Medulla oblongata (tissue), 1 donor: ENCODE measurements around the gene MAT1A.

ENCODE experiments used
- DNase-seq: peaks from one replicate; pipeline ENCODE4 v3.0.0-alpha.2; 2015; ENCODE audit errors: extremely low spot score

The MAT1A gene

DNA sequence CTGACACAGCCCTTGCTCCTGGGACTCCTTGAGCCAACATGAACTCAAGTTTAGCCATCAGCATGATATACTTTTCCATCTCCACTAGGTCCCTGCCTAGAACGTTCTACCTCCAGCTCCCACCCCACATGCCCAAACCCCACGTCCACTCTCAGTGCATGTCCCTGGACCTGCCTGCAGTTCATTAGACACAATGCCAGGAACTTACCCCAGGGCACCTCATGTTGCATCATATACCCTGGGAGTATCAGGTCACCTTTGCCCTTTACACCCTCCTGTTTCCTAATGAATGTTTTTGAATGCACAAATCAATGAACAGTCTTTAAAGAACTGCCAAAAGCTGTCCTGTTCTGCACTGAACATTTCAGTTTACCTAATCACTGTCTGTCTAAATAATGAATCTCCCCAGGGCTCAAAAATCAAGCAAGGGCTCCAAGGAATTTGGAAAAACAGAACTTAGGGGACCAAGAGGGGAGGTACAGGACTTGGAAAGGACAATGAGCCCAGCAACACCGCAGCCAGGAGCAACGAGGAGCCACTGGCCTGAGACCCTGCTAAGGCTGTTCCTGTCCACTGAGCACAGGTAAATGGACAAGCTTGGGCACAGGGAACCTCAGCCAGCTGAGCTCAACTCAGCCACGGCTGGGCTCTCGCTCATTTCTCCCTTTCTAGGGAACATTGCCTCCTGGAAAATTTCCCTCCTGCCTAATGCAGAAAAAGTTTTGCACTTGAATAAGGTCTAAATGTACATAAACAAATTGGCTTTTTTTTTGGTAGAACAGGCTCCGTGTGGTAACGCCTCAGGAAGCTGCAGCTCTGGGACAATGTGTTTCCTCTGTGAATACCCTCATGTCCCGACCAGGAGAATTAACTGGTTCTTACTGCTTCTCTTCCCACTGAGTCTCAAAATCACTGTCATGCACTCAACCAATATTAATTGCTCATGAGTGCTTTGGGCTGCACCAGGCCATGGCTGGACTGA lies 7.4 kb downstream of the MAT1A start:
- DNase-seq, result no peak

- DNase-seq, result no peak
Observed at GRCh38 chr10:80281292-80281691, 8.2 kb downstream of the MAT1A start.

DNA sequence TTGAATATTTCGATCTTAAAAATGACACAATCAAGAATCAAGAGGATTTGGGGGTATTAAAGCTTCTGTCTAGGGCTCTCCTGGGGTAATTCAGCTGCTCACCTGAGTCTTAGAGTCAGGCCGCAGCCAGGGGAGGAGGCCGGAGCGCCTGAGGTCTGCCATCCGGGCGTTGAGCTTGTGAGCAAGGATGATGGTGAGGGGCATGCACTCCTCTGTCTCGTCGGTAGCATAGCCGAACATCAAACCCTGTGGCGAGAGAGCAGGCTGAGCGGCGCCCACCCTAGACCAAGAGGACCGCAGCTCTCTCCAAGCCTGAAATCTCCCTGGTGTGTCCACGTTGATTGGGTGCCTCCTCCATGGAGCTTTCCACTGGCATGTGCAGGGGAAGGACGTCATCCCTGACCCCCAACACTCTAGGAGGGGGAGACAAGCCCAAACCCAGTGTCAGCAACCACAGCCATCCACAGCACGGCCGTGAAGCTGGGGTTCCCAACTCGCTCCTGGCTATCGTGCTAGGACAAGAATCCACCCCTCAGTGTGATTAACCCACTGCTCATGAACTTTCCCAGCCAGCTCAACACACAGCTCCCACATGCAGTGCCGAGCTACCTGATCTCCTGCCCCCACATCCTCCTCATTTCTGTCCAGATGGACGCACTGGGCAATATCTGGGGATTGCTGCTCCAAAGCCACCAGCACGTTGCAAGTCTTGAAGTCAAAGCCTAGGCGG lies 9.2 kb downstream of the MAT1A start:
- DNase-seq, result no peak

- no peak for DNase-seq
Observed at GRCh38 chr10:80279146-80279545, 10.3 kb downstream of the MAT1A start.

- no peak for DNase-seq
Observed at GRCh38 chr10:80278480-80278879, 11.0 kb downstream of the MAT1A start.

DNA sequence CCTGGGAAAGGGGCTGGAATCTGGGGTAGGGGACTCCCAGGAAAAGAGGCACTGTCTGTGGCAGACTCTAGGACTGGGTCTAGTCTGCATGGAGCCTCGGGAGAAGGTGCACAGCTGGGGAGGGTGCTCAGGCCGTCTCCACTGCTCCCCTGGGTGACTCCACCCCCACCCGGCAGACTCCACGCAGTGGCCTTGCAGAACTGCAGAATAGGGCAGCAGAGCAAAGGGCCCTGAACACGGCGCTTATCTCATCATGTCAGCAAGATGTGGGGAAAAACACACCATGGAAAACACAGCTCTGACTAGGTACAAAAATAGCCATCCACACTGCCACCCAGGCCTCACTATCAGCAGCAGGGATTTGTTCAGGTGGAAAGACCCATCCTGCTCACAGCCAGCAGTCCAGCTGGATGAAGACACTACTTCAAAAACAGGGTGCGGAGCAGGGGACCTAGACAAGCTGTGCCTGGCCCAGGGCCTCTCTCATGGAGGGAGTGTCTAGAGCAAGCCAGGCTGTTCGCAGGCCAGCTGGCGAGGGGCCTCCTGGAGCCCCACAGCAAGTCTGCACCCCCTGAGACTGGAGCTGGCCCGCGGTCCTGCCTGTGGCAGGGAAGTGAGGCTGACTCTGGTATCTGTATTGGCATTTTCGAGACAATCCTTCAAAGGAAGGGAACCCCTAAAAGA lies 11.7 kb downstream of the MAT1A start:
- no peak for DNase-seq

DNA sequence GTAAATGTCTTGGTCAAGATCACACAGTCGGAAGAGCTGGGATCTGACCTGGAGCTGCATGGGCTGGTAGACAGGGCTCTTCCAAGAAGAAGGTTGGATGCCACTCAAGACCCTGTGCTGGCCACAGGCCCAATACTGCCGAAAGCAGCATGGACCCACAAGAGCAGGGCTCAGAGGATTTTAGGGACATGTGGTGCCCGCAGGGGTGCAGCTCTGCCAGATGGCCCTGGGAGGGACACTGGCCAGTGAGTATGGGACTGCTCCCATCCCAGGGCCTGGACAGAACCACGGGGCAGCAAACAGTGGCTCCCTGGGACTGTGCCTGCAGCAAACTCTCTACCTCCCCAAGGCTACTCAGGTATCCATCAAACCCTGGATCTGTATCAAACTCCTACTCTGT lies 12.4 kb downstream of the MAT1A start:
- DNase-seq, result no peak

- DNase-seq, result no peak
Observed at GRCh38 chr10:80276335-80276734, 13.1 kb downstream of the MAT1A start.

- no peak for DNase-seq
Observed at GRCh38 chr10:80275756-80276155, 13.7 kb downstream of the MAT1A start.

GRCh38 chr10:80275135-80275498 lies 14.3 kb downstream of the MAT1A start:
- no peak for DNase-seq

GRCh38 chr10:80274396-80275134 lies 14.9 kb downstream of the MAT1A start:
- DNase-seq, result no peak

- DNase-seq, result no peak
Observed at GRCh38 chr10:80273523-80274170, 15.8 kb downstream of the MAT1A start.

DNA sequence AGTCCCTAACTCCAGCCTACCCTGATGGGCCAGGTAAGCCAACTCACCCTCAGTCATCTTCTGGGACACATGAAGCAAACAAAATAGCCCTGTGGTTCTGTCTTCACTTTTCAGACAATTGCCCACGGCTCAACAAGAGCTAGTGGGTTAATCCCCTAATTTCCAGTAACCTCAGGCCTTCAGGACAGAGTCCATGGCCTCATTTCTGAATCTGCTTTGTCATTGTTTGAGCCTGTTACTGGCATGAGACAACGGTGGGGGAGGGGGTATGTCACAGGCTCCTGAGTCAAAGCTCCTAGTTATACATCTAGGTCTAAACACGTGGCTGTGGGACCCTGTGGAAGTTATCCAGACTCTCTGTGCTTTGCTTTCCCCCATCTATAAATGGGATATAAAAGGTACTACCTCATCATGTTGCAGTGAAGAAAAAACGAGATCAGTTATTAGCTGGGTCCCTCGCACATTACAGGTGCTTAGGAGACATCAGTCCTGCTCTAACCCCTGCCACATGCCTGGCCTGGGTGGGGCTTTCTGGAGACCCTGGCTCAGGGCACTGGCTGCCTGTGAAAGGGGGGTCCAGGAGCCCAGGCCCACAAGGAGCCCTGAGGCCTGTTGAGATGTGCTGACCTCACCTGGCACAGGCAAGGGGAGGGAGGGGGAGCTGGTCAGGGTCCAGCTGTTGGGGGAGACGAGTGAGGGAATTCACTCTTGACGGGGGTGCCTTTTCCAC lies 16.5 kb downstream of the MAT1A start:
- DNase-seq, result no peak

DNA sequence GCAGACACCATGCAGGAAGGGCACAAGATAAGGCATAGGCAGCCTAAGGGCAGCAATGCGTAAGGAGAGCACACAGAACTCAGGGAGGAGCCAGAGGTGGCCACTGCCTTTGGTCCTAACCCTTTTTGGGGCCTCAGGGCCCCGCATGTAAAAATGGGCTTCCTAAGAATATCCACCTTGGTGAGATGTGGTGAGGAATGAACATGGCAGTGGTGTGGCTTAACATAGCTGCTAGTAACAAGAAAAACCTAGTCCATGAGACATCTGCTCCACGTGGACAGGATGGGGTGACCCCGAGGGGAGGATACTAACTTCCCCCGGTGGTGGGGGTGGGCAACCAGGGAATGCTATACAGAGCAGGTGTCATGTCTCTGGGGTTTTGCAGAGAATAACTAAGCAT lies 18.0 kb downstream of the MAT1A start:
- no peak for DNase-seq

DNA sequence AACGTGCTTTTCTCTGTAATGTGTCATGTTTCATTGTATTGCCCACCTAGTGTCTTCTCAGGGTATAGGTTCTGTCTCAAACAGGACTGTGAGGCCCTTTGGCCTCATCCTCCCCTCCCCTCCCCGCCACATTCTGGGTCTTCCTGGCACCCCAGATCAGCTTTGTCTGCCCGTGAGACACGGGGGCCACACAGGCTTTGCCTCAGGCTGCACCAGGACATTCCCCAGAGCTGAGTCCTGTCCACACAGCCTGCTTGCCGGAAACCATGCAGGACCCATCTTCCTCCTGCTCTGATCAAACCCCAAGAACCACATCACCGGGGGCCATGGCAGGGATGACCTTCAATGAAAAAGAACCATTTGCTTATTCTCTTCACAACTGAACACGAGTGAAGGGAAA lies 18.6 kb downstream of the MAT1A start:
- DNase-seq, result no peak

DNA sequence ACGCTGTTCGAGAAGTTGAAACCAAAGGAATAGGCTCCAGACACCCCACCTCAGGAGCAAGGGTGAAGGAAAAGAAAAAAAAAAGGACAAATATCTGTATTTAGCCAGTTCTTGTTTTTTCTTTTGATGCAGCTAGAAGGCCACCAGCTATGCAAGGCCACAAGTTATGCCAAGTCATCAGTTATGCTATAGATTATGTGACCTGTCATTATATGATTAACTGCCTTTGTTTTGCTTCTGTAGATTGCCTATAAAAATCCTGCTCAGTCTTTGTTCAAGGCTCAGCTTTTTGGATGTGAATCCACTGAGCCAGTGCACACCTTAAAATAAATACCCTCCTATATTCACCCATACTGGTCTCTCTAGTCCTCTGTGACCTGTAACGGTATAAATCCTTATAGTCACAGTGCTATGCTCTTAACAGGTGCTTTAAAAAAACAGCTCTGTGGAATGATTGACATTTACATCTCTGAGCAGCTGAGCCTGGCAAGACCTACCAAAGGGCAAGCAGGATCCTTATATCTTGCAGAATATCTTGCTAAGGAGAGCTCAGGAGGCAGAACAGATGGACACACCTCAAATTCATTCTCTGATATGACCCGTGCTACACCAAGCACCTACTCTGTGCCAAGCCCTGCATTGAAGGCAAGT lies 20.4 kb downstream of the MAT1A start:
- no peak for DNase-seq

DNA sequence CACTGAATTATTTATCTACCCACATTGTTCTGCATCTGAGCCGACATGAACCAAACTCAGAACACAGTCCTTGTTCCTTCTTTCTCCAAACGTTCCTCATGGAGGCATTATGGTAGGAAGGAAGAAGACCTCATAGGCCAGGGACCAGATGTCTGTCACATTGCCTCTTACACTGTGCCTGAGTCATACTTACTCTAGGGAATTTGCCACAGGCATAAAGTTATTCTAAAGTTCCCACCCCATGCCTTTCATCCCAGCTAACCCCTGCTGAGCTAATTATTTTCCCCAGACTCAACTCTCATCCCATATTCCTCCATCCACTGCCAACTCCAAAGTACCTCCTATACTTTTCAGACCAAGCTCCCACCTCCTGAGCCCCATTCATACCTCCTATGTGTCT lies 21.2 kb downstream of the MAT1A start:
- no peak for DNase-seq

GRCh38 chr10:80266513-80266863 lies 23.0 kb downstream of the MAT1A start:
- no peak for DNase-seq

DNA sequence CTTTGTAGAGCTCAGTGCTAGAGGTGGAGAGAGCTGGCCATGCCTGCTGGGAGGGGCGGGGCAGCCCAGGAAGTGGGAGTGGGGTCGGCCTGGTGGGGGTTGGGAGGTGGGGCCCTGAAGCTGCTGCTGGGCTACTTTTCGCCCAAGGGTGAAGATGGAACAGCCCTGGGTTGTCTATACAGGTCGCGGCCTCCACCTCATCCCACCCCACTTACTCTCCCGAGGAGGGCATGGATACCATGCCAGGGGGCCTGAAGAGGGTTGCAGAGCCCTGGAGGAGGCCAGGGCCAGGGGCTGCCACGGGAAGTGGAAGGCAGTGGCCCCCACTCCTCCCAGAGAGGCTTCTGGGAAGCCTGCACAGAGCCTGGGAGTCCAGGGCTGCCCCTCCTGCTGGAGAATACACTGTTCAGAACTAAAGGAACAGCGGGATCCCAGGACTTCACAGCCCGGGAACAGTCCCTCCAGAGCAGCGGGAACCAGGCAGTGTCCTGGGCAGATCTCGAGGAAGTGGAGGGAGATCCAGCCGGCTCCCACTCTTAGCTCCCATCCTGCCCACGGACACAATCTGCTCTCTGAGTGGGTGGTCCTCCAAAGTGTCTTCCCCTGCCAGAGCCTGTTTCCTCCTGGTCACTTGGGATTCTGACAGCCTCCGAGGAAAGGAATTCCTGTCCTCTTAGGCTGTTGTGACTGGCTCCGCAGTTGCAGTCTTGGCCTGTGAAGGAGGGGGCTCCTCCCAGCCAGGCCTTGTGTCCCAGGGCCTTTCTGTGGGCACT lies 23.5 kb downstream of the MAT1A start:
- DNase-seq, result no peak
